Neural crest cell (in vitro differentiated cells): ENCODE data around the gene HSPA1L. TPM values are rescaled to one million over a fixed set of nuclear protein-coding genes. Genes with fewer than 3 reads are reported as not detected.
A peak's percentile ranks its signal among the peaks of the same experiment; 100 is the strongest.

Experiments used
- DNase-seq: peaks from one replicate; pipeline ENCODE4 v3.0.0; 2021; ENCODE audit warnings: low read depth, mixed read lengths, low spot score
- H3K27ac Mint-ChIP-seq: one replicate; pipeline ENCODE4 v1.8.0; 2021; ENCODE audit warnings: mild to moderate bottlenecking, mixed read lengths; ENCODE audit not compliant: unreplicated experiment
- H3K27me3 Mint-ChIP-seq: 2 replicates; pipeline ENCODE4 v1.8.0; 2021; ENCODE audit warnings: low read depth, mild to moderate bottlenecking, mixed read lengths
- H3K36me3 Mint-ChIP-seq: 2 replicates; pipeline ENCODE4 v1.8.0; 2021; ENCODE audit warnings: low read depth, mild to moderate bottlenecking, mixed read lengths
- H3K4me1 Mint-ChIP-seq: 2 replicates; pipeline ENCODE4 v1.8.0; 2021; ENCODE audit warnings: mixed read lengths
- H3K4me3 Mint-ChIP-seq: one replicate; pipeline ENCODE4 v1.8.0; 2021; ENCODE audit warnings: mild to moderate bottlenecking, mixed read lengths
- H3K9me3 Mint-ChIP-seq: 2 replicates; pipeline ENCODE4 v1.8.0; 2021; ENCODE audit warnings: mixed read lengths
- CTCF ChIP-seq: fragments of 200-600 bp; sonication (generic); conservative IDR thresholded peaks from 2 replicates; pipeline ENCODE4 v1.5.0; 2021; ENCODE audit warnings: antibody characterized with exemption, mild to moderate bottlenecking
- total RNA-seq: library from RNA; stranded (reverse); gene quantifications from 2 replicates; pipeline ENCODE4 v1.2.1, GENCODE V29; 2021

Gene HSPA1L
- total RNA-seq, 1 donor from 2014 or later = 1.8 TPM

GRCh38 chr6:31782126-31782855 lies 32.8 kb downstream of the HSPA1L start:
- no peak for TF ChIP-seq CTCF
- Mint-ChIP-seq H3K4me1 (no peaks in the 10 kb centered on the region), H3K27ac (no peak overlapping the region), H3K36me3 (peaks cover 8% of the 10 kb centered on the region), H3K27me3 (no peaks in the 10 kb centered on the region), H3K9me3 (no peaks in the 10 kb centered on the region), H3K4me3 (no peak overlapping the region)
- DNase-seq = no peak

- no peaks in the 10 kb centered on the region for H3K4me1 Mint-ChIP-seq
- H3K36me3 Mint-ChIP-seq = peaks cover 8% of the 10 kb centered on the region
- H3K27ac Mint-ChIP-seq = peak overlapping the region; percentile 19
These were observed 33.6 kb downstream of the HSPA1L start for GRCh38 chr6:31781244-31782125.

GRCh38 chr6:31780507-31781243 lies 34.4 kb downstream of the HSPA1L start:
- Mint-ChIP-seq H3K27me3 (no peaks in the 10 kb centered on the region), H3K4me3 (no peak overlapping the region), H3K27ac (peak overlapping the region; percentile 19), H3K36me3 (peaks cover 8% of the 10 kb centered on the region), H3K4me1 (no peaks in the 10 kb centered on the region), H3K9me3 (no peaks in the 10 kb centered on the region)
- TF ChIP-seq CTCF = no peak
- no peak for DNase-seq

More at GRCh38 chr6:31781244-31782125, 33.6 kb downstream of the HSPA1L start:
- H3K27me3 Mint-ChIP-seq = no peaks in the 10 kb centered on the region
- no peak for TF ChIP-seq CTCF
- no peaks in the 10 kb centered on the region for H3K9me3 Mint-ChIP-seq
- DNase-seq = no peak
- H3K4me3 Mint-ChIP-seq = no peak overlapping the region

- peaks cover 8% of the 10 kb centered on the region for H3K36me3 Mint-ChIP-seq
- no peak overlapping the region for H3K4me3 Mint-ChIP-seq
- DNase-seq = no peak
- no peak for TF ChIP-seq CTCF
- H3K9me3 Mint-ChIP-seq = no peaks in the 10 kb centered on the region
- H3K27me3 Mint-ChIP-seq = no peaks in the 10 kb centered on the region
- H3K4me1 Mint-ChIP-seq = no peaks in the 10 kb centered on the region
- no peak overlapping the region for H3K27ac Mint-ChIP-seq
These were observed 35.2 kb downstream of the HSPA1L start for GRCh38 chr6:31779908-31780307.
